Hepatocyte (in vitro differentiated cells): ENCODE data around the gene TSPAN9. TPM values are rescaled to one million over a fixed set of nuclear protein-coding genes. Genes with fewer than 3 reads are reported as not detected.

Experiments
- DNase-seq: peaks from one replicate; pipeline ENCODE4 v3.0.0-alpha.2; 2016; ENCODE audit warnings: low spot score
- H2AFZ ChIP-seq: fragments of 200-600 bp; sonication (generic); 2 replicates; pipeline ENCODE4 v1.6.0; 2016; ENCODE audit warnings: antibody characterized with exemption, mild to moderate bottlenecking
- H3K27ac ChIP-seq: fragments of 200-600 bp; sonication (generic); 2 replicates; pipeline ENCODE4 v1.5.1; 2016; ENCODE audit warnings: mild to moderate bottlenecking
- H3K27me3 ChIP-seq: fragments of 200-600 bp; sonication (generic); 2 replicates; pipeline ENCODE4 v1.6.1; 2016
- H3K36me3 ChIP-seq: fragments of 200-600 bp; sonication (generic); replicated peaks from 2 replicates; pipeline ENCODE4 v1.5.1; 2016; ENCODE audit warnings: low read depth; ENCODE audit not compliant: insufficient read depth
- H3K4me1 ChIP-seq: fragments of 200-600 bp; sonication (generic); 2 replicates; pipeline ENCODE4 v1.5.1; 2016; ENCODE audit warnings: mild to moderate bottlenecking, moderate library complexity; ENCODE audit not compliant: insufficient read depth
- H3K4me2 ChIP-seq: fragments of 200-600 bp; sonication (generic); 2 replicates; pipeline ENCODE4 v1.6.0; 2016
- H3K4me3 ChIP-seq: fragments of 200-600 bp; sonication (generic); 2 replicates; pipeline ENCODE4 v1.5.1; 2016; ENCODE audit warnings: mild to moderate bottlenecking
- H3K79me2 ChIP-seq: fragments of 200-600 bp; sonication (generic); 2 replicates; pipeline ENCODE4 v1.6.0; 2017; ENCODE audit warnings: mild to moderate bottlenecking
- H3K9me2 ChIP-seq: fragments of 200-600 bp; sonication (generic); replicated peaks from 2 replicates; pipeline ENCODE4 v1.6.0; 2017; ENCODE audit warnings: mild to moderate bottlenecking; ENCODE audit not compliant: insufficient read depth
- H3K9me3 ChIP-seq: fragments of 200-600 bp; sonication (generic); 2 replicates; pipeline ENCODE4 v1.5.1; 2016; ENCODE audit warnings: low read depth, mild to moderate bottlenecking
- H4K20me1 ChIP-seq: fragments of 200-600 bp; sonication (generic); 2 replicates; pipeline ENCODE4 v1.6.0; 2016; ENCODE audit warnings: mild to moderate bottlenecking; ENCODE audit not compliant: insufficient read depth, poor library complexity, severe bottlenecking
- CTCF ChIP-seq: fragments of 200-600 bp; sonication (generic); IDR thresholded peaks from 2 replicates; pipeline ENCODE4 v1.5.1; 2016; ENCODE audit warnings: antibody characterized with exemption, mild to moderate bottlenecking; ENCODE audit not compliant: poor library complexity
- EZH2 ChIP-seq: fragments of 200-600 bp; sonication (generic); IDR thresholded peaks from 2 replicates; pipeline ENCODE4 v1.6.1; 2016; ENCODE audit warnings: antibody characterized with exemption, mild to moderate bottlenecking, borderline replicate concordance
- EZH2phosphoT487 ChIP-seq: fragments of 200-600 bp; sonication (generic); IDR thresholded peaks from one replicate; pipeline ENCODE4 v1.6.1; 2018; ENCODE audit warnings: antibody characterized with exemption, mild to moderate bottlenecking, low read depth, moderate library complexity; ENCODE audit not compliant: unreplicated experiment, severe bottlenecking
- WGBS: methylation state at CpG from one replicate; pipeline ENCODE4 v1.1.6; 2016; ENCODE audit warnings: low lambda C conversion rate; ENCODE audit errors: missing lambda C conversion rate; 5-methylcytosine and 5-hydroxymethylcytosine counted together
- polyA plus RNA-seq: library from polyadenylated mRNA; unstranded; fragments of >200 nt; fragmentation: Nextera tagmentation; extraction: Ambion mirVana; gene quantifications from 2 replicates; pipeline ENCODE4 v1.2.1, GENCODE V29; 2016
- total RNA-seq: library from RNA; depleted of rRNA; stranded (reverse); fragments of >200 nt; gene quantifications from 2 replicates; pipeline ENCODE4 v1.2.3, GENCODE V29; 2014

Gene TSPAN9
- total and polyA plus RNA-seq, 2 experiments from 2014 or later = 16.6 to 38.6 TPM

- H3K9me2 ChIP-seq = no peaks in the 10 kb centered on the region
- DNase-seq = no peak
- TF ChIP-seq EZH2phosphoT487 (no peak), EZH2 (no peak), CTCF (no peak)
- no peak overlapping the region for H3K4me3 ChIP-seq
- no peak overlapping the region for H3K4me2 ChIP-seq
- H3K27me3 ChIP-seq = no peaks in the 10 kb centered on the region
- 92% methylated on average over 17 of the region's 17 CpGs for WGBS
- H2AFZ ChIP-seq = no peak overlapping the region
- H3K4me1 ChIP-seq = peaks cover 6% of the 10 kb centered on the region
- H3K9me3 ChIP-seq = no peaks in the 10 kb centered on the region
- H4K20me1 ChIP-seq = no peaks in the 10 kb centered on the region
- H3K27ac ChIP-seq = no peak overlapping the region
- H3K79me2 ChIP-seq = no peaks in the 10 kb centered on the region
- H3K36me3 ChIP-seq = no peaks in the 10 kb centered on the region
Measured at GRCh38 chr12:3227076-3227975, 150.1 kb downstream of the TSPAN9 start.

- DNase-seq = no peak
- no peak overlapping the region for H3K27ac ChIP-seq
- H3K4me2 ChIP-seq = no peak overlapping the region
- H3K4me3 ChIP-seq = no peak overlapping the region
- H2AFZ ChIP-seq = no peak overlapping the region
- TF ChIP-seq EZH2 = no peak
- TF ChIP-seq CTCF = no peak
- TF ChIP-seq EZH2phosphoT487 = no peak
- H3K4me1 ChIP-seq = peaks cover 6% of the 10 kb centered on the region
- 100% methylated on average over 5 of the region's 5 CpGs for WGBS
- no peaks in the 10 kb centered on the region for H4K20me1 ChIP-seq
- H3K9me3 ChIP-seq = no peaks in the 10 kb centered on the region
- no peaks in the 10 kb centered on the region for H3K36me3 ChIP-seq
- H3K9me2 ChIP-seq = no peaks in the 10 kb centered on the region
- no peaks in the 10 kb centered on the region for H3K27me3 ChIP-seq
- H3K79me2 ChIP-seq = no peaks in the 10 kb centered on the region
Measured at GRCh38 chr12:3228552-3228951, 151.4 kb downstream of the TSPAN9 start.

- no peak for TF ChIP-seq EZH2
- TF ChIP-seq EZH2phosphoT487 = no peak
- no peak for TF ChIP-seq CTCF
- H3K4me2 ChIP-seq = no peak overlapping the region
- H4K20me1 ChIP-seq = no peaks in the 10 kb centered on the region
- H3K36me3 ChIP-seq = no peaks in the 10 kb centered on the region
- H3K9me2 ChIP-seq = no peaks in the 10 kb centered on the region
- no peaks in the 10 kb centered on the region for H3K79me2 ChIP-seq
- no peak overlapping the region for H2AFZ ChIP-seq
- H3K4me3 ChIP-seq = no peak overlapping the region
- no peak overlapping the region for H3K27ac ChIP-seq
- H3K27me3 ChIP-seq = no peaks in the 10 kb centered on the region
- H3K9me3 ChIP-seq = no peaks in the 10 kb centered on the region
- H3K4me1 ChIP-seq = peaks cover 6% of the 10 kb centered on the region
- no peak for DNase-seq
- 91% methylated on average over 5 of the region's 5 CpGs for WGBS
Measured at GRCh38 chr12:3229577-3229976, 152.4 kb downstream of the TSPAN9 start.
